GM18909 (cell line): ENCODE measurements around the gene PPIL6.

Experiments used
- ATAC-seq: cut with Tn5 transposase; IDR thresholded peaks from one replicate; pipeline ENCODE4 v1.9.1; 2021; ENCODE audit warnings: mild to moderate bottlenecking; ENCODE audit not compliant: unreplicated experiment, poor library complexity

The PPIL6 gene

GRCh38 chr6:109440331-109441068, at the start of gene PPIL6, which contains the start of gene SMPD2:
Gene PPIL6, minus strand, starts transcription at chr6:109440628. Its CDS starts 38 bp downstream, at chr6:109440590.
Gene SMPD2, plus strand, starts transcription at chr6:109440724. Its CDS starts 398 bp downstream, at chr6:109441122.
- peak; percentile 90 for ATAC-seq

DNA sequence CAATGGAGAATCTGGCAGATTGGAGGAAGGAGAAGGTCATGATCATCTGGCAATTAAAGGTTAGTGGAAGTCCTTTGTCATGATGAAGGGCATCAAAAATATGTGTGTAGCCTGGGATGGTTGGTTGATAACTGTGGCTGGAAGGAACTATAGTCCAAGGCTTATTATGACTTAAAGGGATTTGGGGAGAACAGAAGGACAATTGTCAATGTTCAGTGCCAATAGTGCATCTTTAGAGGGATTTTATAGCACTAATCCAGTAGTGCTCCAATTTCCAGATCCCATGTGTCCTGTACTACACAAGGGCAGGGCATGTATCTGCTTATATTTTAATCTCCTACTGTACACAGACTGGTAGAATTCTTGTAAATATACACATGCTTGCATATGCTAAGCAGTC, 47.6 kb upstream of the PPIL6 start:
- ATAC-seq: no peak

DNA sequence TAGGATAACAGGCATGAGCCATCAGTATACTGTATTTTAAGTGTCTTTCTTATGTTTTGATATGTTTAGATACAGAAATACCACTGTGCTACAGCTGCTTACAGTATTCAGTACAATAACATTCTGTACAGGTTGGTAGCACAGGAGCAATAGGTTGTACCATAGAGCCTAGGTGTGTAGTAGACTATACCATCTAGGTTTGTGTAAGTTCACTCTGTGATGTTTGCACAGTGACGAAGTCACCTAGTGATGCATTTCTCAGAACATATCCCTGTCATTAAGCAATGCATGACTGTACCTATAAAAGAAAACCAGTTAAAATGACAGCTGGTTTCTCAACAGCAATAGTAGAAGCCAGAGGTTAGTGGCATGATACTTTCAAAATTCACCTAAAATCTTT, 45.6 kb upstream of the PPIL6 start:
- no peak for ATAC-seq

- no peak for ATAC-seq
Measured at GRCh38 chr6:109485266-109485935, 45.0 kb upstream of the PPIL6 start.

DNA sequence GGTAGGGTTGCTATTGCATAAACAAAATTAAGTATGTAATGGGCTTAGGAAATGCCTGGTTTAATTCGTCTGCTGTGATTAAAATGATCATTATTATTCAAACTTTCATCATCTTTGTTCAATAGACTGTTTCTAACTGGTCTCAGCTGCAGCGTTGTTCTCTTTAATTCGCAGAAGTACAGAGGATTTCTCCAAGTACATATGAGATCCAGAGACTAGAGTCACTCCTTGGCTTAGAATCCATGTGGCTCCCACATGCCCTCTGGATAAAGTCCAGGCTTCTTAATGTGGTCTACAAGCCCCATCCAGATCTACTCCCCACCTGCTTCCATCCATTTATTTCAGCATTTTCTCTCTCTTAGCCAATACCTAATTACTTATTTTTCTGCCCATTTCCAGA, 43.7 kb upstream of the PPIL6 start:
- ATAC-seq: no peak

DNA sequence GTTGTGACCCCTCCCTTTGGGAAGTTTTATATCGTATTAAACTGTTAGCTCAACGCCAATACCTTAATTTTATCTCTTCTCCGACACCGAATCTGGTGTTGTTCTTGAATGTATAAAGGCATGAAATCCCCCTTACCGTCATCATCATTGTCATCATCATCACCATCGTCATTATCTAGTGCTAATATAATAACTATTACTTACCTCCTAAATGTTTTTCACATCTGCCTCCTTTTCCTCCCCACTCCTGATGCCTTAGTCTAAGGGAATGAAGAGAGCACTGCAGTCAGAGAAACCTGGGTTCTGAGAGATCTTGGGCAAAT, 43.3 kb upstream of the PPIL6 start:
- ATAC-seq: peak; percentile 4

GRCh38 chr6:109482905-109483734, 42.7 kb upstream of the PPIL6 start, which contains the start of gene ZBTB24:
Gene ZBTB24, minus strand, starts transcription at chr6:109483219. Its CDS starts 1,193 bp downstream, at chr6:109482026.
- ATAC-seq: peak; percentile 86

- ATAC-seq: no peak
Measured at GRCh38 chr6:109480993-109481480, 40.6 kb upstream of the PPIL6 start.

DNA sequence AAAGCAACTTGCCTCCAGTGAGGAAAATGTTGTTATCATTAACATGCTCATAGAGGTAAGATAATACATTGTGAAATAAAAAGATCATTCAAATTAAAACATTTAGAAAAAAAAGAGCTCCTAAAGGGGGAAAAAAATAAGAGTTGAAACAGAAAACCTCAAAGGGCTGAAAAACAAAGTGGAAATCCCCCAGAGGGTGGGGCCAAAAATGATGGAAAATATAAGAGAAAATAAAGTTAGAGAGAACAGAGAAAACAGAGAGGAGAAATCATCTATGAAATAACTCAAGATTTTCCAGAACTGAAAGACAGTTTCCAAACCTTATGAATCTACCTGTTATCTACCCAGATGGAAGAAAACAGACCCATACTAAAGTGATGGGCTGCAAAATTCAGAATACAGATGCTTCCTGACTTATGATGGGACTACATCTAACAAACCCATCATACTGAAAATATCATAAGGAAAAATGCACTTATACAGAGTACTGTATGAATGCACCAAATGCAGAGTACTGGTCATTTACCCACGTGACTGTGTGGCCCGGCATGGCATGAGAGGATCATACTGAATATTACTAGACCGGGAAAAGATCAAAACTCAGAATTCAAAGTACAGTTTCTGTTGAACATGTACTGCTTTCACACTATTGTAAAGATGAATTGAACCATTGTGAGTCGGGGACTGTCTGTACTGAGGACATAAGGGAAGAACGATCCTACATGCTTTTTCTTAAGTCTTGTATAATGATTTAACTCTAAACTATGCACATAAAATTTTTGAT, 38.6 kb upstream of the PPIL6 start:
- ATAC-seq: no peak

- no peak for ATAC-seq
Measured at GRCh38 chr6:109478222-109478805, 37.9 kb upstream of the PPIL6 start.

GRCh38 chr6:109477725-109478124, 37.3 kb upstream of the PPIL6 start:
- peak; percentile 72 for ATAC-seq

DNA sequence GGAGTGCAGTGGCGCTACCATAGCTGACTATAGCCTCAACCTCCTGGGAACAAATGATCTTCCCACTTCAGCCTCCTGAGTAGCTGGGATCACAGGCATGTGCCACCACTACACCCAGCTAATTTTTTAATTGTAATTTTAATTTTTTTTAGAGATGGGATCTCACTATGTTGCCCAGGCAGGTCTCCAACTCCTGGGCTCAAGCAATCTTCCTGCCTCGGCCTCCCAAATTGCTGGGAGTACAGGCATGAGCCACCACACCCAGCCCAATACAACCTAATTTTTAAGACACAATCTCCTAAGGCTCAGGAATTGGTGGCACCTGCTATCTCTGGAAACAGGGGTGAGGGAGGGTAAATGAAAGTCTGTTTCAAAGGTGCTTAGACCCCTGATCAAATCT, 36.8 kb upstream of the PPIL6 start:
- ATAC-seq: no peak

- ATAC-seq: no peak
Measured at GRCh38 chr6:109475625-109476024, 35.2 kb upstream of the PPIL6 start.

DNA sequence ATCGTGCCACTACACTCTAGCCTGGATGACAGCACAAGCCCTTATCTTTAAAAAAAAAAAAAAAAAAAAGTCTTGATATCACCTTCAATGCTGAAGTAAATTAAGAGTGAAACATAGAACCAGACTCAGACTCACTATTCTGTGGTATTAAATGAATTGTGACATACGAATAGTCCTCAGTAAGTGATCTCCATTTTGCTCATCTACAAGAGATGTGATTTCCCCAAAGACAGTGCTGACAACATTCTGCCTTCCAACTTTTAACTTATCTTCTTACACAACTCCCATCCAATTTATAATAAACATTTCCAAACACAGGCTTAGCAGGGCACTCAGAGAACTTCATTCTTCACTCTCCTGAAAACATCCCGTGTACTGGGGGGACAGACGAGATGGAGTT, 34.6 kb upstream of the PPIL6 start:
- no peak for ATAC-seq

- ATAC-seq: no peak
Measured at GRCh38 chr6:109473120-109473519, 32.7 kb upstream of the PPIL6 start.

DNA sequence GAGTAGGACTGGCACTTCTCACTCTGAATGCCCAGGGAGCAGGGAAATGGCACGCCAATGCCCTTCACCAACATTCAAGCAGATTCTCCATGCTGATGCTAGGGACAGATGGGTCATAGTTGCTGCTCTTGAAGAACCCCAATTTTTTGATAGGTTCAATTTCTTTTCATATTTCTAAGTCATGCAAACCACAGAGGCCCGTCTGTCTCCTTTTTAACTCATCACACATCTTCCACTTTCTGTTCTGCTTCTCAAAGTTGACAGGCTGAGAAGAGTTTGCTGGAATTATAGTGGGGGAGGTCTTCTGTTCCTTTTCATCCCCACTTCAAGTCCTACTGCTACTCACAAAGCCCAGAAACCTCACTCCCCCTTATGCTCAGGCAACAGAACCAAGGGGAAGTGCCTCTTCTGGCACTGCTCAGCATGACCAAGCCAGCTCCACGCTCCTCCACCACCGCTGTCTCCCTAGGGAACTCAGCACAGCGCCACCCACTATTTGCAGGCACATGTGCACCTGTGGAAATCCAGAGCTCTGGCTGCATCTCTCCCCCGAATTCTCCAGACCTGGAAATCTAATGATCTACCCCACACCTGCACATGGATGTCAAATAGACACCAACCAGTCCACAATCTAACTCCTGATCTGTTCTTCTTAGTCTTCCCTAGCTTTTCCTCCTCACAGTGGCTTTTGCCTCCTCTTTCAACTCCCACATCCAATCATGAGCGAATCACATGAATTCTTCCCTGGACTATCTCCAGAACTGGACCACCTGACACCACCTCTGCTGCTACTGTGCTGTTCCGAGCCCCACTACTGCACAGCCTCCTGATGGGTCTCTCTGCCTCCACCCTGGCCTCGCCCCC, 31.9 kb upstream of the PPIL6 start:
- ATAC-seq: peak; percentile 77

GRCh38 chr6:109471105-109471810, 30.8 kb upstream of the PPIL6 start:
- no peak for ATAC-seq

DNA sequence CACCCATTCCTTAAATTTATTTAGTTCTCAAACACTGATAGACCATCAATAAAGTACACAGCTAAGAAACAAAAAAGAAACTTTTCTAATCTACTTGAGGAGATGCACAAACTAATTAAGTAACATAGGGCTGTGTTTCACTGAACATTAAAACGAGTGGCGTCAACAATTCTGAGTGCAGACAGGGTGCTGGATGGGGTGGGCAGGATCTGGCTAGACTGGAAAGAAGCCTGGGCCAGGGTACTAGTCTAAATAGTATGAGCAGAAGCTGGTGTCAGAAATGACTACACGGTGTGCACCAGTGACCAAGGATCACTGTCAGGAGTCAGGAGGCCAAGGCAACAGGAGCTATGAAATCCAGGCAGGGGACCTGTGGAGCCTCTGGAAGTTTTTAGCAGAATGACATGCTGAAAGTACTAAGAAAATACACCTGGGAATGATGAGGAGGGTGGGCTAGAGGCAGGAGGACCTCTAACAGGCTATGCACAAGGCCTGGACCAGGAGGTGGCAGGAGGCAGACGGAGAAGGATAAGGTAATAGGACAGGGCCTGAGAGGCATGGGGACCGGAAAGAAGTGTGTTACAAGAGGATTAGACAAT, 29.3 kb upstream of the PPIL6 start:
- ATAC-seq: no peak
